DOHH2 (cell line): ENCODE measurements around the gene HIVEP3.

Source experiments
- H3F3A ChIP-seq: fragments of 200-600 bp; sonication (generic), shearing (Covaris generic); 2 replicates; pipeline ENCODE4 v1.6.0; 2016; ENCODE audit warnings: antibody characterized with exemption, mild to moderate bottlenecking; ENCODE audit not compliant: control insufficient read depth, insufficient read depth
- H3K27ac ChIP-seq: fragments of 200-600 bp; sonication (generic); 2 replicates; pipeline ENCODE4 v1.5.1; 2014; ENCODE audit warnings: low read depth, mild to moderate bottlenecking, low read length, moderate library complexity
- H3K27me3 ChIP-seq: fragments of 200-600 bp; sonication (generic); 2 replicates; pipeline ENCODE4 v1.6.1; 2014; ENCODE audit warnings: mild to moderate bottlenecking, low read length, mixed read lengths; ENCODE audit not compliant: control insufficient read depth
- H3K36me3 ChIP-seq: fragments of 200-600 bp; sonication (generic); 2 replicates; pipeline ENCODE4 v1.6.1; 2014; ENCODE audit warnings: mild to moderate bottlenecking, low read length, moderate library complexity, mixed read lengths; ENCODE audit not compliant: control insufficient read depth
- H3K4me1 ChIP-seq: fragments of 200-600 bp; sonication (generic); 2 replicates; pipeline ENCODE4 v1.6.1; 2014; ENCODE audit warnings: mild to moderate bottlenecking, low read length, mixed read lengths; ENCODE audit not compliant: control insufficient read depth
- H3K4me2 ChIP-seq: fragments of 200-600 bp; sonication (generic); 2 replicates; pipeline ENCODE4 v1.6.0; 2014; ENCODE audit warnings: mild to moderate bottlenecking, low read length, moderate library complexity
- H3K4me3 ChIP-seq: fragments of 200-600 bp; sonication (generic); 2 replicates; pipeline ENCODE4 v1.5.1; 2014; ENCODE audit warnings: mild to moderate bottlenecking, low read length, mixed read lengths
- H3K79me2 ChIP-seq: fragments of 200-600 bp; sonication (generic); 2 replicates; pipeline ENCODE4 v1.6.1; 2014; ENCODE audit warnings: mild to moderate bottlenecking, low read length, mixed read lengths; ENCODE audit not compliant: control insufficient read depth
- H3K9me2 ChIP-seq: fragments of 200-600 bp; sonication (generic); replicated peaks from 2 replicates; pipeline ENCODE4 v1.6.1; 2014; ENCODE audit warnings: mild to moderate bottlenecking, low read length, mixed read lengths; ENCODE audit not compliant: control insufficient read depth
- H3K9me3 ChIP-seq: fragments of 200-600 bp; sonication (generic); 2 replicates; pipeline ENCODE4 v1.6.1; 2014; ENCODE audit warnings: antibody characterized with exemption, low read length, mixed read lengths; ENCODE audit not compliant: control insufficient read depth, insufficient read depth
- H4K20me1 ChIP-seq: fragments of 200-600 bp; sonication (generic); 2 replicates; pipeline ENCODE4 v1.6.0; 2014; ENCODE audit warnings: low read depth, mild to moderate bottlenecking, antibody characterized with exemption, low read length, moderate library complexity; ENCODE audit not compliant: control insufficient read depth, insufficient read depth
- EZH2phosphoT487 ChIP-seq: fragments of 200-600 bp; sonication (generic); IDR thresholded peaks from 2 replicates; pipeline ENCODE4 v1.6.1; 2017; ENCODE audit warnings: borderline replicate concordance, mild to moderate bottlenecking, antibody characterized with exemption, low read length, moderate library complexity, mixed read lengths
- TF ChIP-seq, protein P1 (sequence below): fragments of 200-600 bp; sonication (generic); IDR thresholded peaks from one replicate; pipeline ENCODE4 v1.5.1; 2014; ENCODE audit warnings: antibody characterized with exemption, mild to moderate bottlenecking, low read depth, low read length; ENCODE audit not compliant: poor library complexity, severe bottlenecking

HIVEP3 gene

DNA sequence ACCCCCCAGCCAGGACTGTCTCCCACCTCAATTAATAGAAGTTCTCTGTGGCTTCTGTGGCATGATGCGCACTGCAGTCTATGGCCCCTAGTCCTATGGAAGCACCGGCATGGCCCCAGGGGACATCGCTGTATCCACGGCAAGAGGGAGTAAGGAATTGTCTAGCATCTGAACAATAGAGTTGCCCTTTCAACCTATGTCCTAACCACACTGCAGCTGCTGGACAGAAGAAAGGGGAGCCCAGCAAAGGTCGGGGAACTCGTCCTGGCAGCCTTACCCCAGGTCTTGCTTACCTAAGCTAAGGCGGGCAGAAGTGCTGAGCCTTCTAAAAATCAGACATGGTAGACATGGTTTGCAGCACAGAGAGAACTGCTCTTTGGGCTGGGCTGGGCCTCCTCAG, 330.9 kb downstream of the HIVEP3 start:
- Histone ChIP-seq H4K20me1 (no peaks in the 10 kb centered on the region), H3K27me3 (no peaks in the 10 kb centered on the region), H3F3A (no peaks in the 10 kb centered on the region), H3K4me1 (no peaks in the 10 kb centered on the region), H3K4me3 (no peak overlapping the region), H3K4me2 (no peak overlapping the region), H3K27ac (no peak overlapping the region), H3K9me2 (no peaks in the 10 kb centered on the region), H3K79me2 (no peaks in the 10 kb centered on the region), H3K36me3 (no peaks in the 10 kb centered on the region), H3K9me3 (no peaks in the 10 kb centered on the region)
- TF ChIP-seq EZH2phosphoT487 = no peak
- TF ChIP-seq, protein P1, sequence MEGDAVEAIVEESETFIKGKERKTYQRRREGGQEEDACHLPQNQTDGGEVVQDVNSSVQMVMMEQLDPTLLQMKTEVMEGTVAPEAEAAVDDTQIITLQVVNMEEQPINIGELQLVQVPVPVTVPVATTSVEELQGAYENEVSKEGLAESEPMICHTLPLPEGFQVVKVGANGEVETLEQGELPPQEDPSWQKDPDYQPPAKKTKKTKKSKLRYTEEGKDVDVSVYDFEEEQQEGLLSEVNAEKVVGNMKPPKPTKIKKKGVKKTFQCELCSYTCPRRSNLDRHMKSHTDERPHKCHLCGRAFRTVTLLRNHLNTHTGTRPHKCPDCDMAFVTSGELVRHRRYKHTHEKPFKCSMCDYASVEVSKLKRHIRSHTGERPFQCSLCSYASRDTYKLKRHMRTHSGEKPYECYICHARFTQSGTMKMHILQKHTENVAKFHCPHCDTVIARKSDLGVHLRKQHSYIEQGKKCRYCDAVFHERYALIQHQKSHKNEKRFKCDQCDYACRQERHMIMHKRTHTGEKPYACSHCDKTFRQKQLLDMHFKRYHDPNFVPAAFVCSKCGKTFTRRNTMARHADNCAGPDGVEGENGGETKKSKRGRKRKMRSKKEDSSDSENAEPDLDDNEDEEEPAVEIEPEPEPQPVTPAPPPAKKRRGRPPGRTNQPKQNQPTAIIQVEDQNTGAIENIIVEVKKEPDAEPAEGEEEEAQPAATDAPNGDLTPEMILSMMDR = no peak

DNA sequence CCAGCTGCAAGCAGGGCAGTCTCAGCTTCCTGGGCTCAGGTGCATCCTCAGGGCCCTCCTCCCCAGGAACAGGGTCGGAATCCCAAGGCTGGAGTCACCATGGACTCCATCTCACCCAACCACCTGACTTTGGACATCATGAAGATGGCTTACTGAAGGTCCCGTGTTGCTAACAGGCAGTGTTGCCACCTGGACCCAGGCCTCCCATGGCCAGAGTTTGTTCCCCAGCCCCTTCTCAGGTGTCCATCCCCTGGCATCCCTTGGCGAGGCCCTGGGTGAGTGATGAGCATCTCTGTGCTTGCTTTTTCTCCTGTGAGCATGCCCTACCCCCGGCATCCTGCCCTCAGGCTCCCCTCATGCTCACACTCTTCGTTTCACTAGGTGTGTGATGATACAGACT, 332.5 kb downstream of the HIVEP3 start:
- H3K9me3 ChIP-seq = no peaks in the 10 kb centered on the region
- no peak overlapping the region for H3K4me3 ChIP-seq
- H3K79me2 ChIP-seq = no peaks in the 10 kb centered on the region
- no peaks in the 10 kb centered on the region for H3K4me1 ChIP-seq
- no peak overlapping the region for H3K27ac ChIP-seq
- H3K36me3 ChIP-seq = no peaks in the 10 kb centered on the region
- no peaks in the 10 kb centered on the region for H3K9me2 ChIP-seq
- H3K4me2 ChIP-seq = no peak overlapping the region
- TF ChIP-seq, protein P1 = no peak
- no peak for TF ChIP-seq EZH2phosphoT487
- no peaks in the 10 kb centered on the region for H3F3A ChIP-seq
- H4K20me1 ChIP-seq = no peaks in the 10 kb centered on the region
- H3K27me3 ChIP-seq = no peaks in the 10 kb centered on the region

DNA sequence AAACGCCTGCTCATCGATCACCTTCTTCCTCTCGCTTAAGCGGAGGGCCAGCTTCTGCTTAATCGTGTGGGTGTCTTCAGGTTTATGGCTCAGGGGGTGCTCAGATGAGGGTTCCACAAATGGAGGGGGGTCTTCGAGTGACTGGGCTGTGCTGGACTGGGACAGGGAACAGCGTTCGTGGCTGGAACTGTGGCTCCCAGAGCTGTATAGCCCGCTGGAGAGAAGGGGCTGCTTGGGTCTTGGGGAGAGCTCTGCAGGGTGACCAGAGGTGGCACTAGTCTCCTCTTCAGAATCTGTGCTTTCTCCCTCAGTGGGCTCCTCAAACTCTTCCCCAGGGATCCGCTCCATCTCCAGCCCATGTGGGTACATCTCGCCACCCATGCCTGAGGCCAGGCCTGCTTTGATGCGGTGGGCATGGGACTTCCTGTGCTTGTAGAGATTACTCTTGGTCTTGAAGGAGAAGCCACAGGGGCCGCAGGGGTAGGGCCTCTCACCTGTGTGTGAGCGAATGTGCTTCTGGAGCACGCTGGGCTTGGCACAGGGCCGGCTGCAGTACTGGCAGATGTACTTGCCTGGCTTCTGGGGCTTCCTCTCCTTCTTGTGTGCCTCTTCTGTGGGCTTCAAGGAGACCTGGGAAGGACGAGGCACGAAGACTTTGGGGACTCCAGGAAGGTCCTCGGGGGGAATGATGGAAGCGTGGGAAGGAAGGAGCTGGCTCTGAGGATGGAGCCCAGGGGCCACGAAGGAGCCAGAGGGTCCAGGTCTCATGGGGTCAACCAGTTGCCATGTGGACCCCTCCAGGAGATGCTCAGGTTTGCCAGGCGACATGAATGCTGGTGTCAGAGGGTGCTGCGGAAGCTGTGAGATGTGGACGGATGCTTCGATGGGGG, 334.8 kb downstream of the HIVEP3 start:
- Histone ChIP-seq H3K79me2 (no peaks in the 10 kb centered on the region), H3K4me3 (no peak overlapping the region), H3K36me3 (no peaks in the 10 kb centered on the region), H3K4me2 (no peak overlapping the region), H3K27ac (no peak overlapping the region), H3F3A (no peaks in the 10 kb centered on the region), H4K20me1 (no peaks in the 10 kb centered on the region), H3K4me1 (no peaks in the 10 kb centered on the region), H3K27me3 (no peaks in the 10 kb centered on the region), H3K9me3 (no peaks in the 10 kb centered on the region), H3K9me2 (no peaks in the 10 kb centered on the region)
- no peak for TF ChIP-seq EZH2phosphoT487
- TF ChIP-seq, protein P1 = no peak
